Islet precursor cell (in vitro differentiated cells): ENCODE measurements around the gene MSH3.

Experiments used
- DNase-seq: peaks from one replicate; pipeline ENCODE4 v3.0.0-alpha.2; 2018

Gene MSH3

DNA sequence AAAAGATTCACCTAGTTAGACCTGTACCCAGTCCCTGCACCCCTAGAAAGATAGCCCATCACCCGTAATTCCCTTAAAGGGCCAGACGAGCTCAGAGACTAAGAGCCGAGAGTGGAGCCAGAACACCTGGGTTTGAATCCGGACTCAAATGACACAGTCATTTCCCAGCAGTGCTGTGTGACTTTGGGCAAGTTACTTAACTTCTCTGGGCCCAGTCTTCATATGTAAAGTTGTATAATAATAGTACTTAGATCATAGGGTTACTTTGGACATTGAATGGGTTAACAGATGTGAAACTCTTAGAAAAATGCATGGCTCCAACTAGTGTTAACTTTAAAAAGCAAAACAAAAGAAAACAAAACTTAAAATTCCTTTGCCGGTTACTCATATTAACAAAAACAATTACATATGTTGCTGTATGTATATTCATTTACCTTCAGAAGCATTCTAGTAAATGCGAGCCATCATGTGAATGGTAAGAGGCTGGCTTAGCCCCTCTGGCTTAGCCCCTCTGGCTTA lies 265.3 kb downstream of the MSH3 start:
- no peak for DNase-seq

DNA sequence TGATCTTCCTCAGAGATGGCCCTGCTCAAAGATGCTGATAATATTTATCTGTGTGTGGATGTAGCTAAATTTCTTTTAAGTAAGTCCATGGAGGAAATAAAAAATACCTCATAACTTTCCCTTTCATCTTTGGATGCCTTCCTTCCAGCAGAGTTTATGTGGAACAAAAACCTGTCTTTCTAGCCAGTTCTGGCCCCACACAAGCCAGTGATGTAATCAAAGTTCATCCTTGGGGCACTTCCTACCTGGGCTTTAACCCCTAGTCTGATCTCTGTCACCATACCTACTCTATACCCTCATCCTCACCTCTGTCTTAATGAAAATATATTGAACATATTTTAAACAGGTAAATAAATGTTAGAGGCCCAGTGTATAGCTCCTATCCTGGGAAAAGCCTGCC lies 265.9 kb downstream of the MSH3 start:
- no peak for DNase-seq

GRCh38 chr5:80921026-80921425 lies 266.6 kb downstream of the MSH3 start:
- DNase-seq: peak; percentile 62

- no peak for DNase-seq
These were observed 271.5 kb downstream of the MSH3 start for GRCh38 chr5:80925931-80926330.
